ENCODE results near the gene METRNL.

The METRNL gene

DNA sequence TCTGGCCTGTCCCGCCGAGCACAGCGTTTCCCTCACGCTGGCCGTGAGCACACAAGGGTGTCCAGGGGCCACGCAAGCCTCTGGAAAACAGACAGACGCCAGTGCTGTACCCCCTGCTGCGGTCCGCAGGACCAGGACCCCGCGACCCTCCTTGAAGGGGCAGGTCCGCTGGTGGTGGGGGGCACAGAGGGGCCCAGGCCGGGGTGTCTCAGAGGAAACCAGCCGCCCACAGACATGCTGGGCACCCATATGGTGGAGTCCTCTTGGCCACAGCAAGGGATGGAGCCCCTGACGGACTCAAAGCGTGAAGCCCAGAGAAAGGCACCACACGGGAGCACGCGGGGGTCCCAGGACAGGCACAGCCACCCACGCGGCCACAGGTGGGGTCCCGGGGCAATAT, 34.4 kb downstream of the METRNL start:
- Histone ChIP-seq H3K9me3 (ENCODE audit: severe bottlenecking) (no peaks in the 10 kb centered on the region), H3K36me3 (ENCODE audit: low read depth) (no peaks in the 10 kb centered on the region), H3K27ac (ENCODE audit: poor library complexity, severe bottlenecking) (no peak overlapping the region), H3K4me3 (ENCODE audit: severe bottlenecking) (no peak overlapping the region), H3K27me3 (ENCODE audit: insufficient read depth, poor library complexity, severe bottlenecking) (no peaks in the 10 kb centered on the region), H3K4me1 (ENCODE audit: insufficient read depth, poor library complexity, severe bottlenecking) (peaks cover 17% of the 10 kb centered on the region)
- ATAC-seq (ENCODE audit: low read depth) (no peak), DNase-seq (ENCODE audit: low spot score) (no peak)
- TF ChIP-seq, protein P1, sequence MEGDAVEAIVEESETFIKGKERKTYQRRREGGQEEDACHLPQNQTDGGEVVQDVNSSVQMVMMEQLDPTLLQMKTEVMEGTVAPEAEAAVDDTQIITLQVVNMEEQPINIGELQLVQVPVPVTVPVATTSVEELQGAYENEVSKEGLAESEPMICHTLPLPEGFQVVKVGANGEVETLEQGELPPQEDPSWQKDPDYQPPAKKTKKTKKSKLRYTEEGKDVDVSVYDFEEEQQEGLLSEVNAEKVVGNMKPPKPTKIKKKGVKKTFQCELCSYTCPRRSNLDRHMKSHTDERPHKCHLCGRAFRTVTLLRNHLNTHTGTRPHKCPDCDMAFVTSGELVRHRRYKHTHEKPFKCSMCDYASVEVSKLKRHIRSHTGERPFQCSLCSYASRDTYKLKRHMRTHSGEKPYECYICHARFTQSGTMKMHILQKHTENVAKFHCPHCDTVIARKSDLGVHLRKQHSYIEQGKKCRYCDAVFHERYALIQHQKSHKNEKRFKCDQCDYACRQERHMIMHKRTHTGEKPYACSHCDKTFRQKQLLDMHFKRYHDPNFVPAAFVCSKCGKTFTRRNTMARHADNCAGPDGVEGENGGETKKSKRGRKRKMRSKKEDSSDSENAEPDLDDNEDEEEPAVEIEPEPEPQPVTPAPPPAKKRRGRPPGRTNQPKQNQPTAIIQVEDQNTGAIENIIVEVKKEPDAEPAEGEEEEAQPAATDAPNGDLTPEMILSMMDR (IDR thresholded peaks at IDR 0.05; ENCODE audit: poor library complexity, severe bottlenecking) = no peak

DNA sequence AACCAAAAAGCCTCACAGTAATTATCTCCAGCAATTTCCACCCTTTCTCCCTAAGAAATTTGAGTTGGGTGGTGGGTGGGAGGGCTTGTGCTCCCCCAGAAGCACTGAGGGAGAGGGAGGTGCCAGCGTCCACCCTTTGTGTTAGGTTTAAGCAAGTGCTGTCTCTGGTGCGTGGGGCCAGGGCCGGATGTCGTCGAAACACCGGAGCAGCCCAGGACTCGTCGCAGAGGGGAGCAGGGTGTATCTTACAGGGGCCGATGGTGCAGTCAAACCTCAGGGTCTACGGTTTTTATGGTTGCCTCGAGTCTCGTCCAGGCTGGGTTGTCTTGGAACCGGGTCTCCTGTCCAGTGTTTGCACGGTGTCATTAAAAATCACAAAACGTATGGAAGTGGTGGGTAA, 35.3 kb downstream of the METRNL start:
- no peaks in the 10 kb centered on the region for H3K36me3 ChIP-seq (ENCODE audit: low read depth)
- peaks cover 11% of the 10 kb centered on the region for H3K4me1 ChIP-seq (ENCODE audit: insufficient read depth, poor library complexity, severe bottlenecking)
- H3K27me3 ChIP-seq (ENCODE audit: insufficient read depth, poor library complexity, severe bottlenecking) = no peaks in the 10 kb centered on the region
- no peak overlapping the region for H3K4me3 ChIP-seq (ENCODE audit: severe bottlenecking)
- TF ChIP-seq, protein P1 (IDR thresholded peaks at IDR 0.05; ENCODE audit: poor library complexity, severe bottlenecking) = no peak
- H3K27ac ChIP-seq (ENCODE audit: poor library complexity, severe bottlenecking) = no peak overlapping the region
- no peaks in the 10 kb centered on the region for H3K9me3 ChIP-seq (ENCODE audit: severe bottlenecking)
- ATAC-seq (ENCODE audit: low read depth) (no peak), DNase-seq (ENCODE audit: low spot score) (no peak)

DNA sequence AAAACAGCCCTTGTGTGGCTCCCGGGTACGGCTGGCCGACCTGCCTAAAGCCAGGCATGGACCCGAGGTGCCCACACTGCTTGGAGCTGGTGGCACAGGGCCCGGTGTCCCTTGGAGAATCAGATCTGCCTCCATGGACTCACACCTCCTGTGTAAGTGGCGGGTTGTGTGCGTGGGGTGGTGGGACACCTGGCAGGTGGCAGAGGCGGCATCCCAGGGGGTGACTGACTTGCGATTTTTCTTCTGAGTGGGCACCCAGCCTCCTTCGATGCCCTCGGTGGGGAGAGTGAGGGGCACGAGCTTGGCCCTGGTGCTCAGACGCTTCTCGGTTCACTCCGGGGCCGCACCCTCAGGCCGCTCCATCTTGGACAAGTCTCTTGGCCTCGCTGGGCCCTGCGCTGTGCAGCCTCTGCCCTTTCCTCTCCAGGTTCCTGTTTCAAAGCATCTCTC, 35.8 kb downstream of the METRNL start:
- DNase-seq (ENCODE audit: low spot score) (no peak), ATAC-seq (ENCODE audit: low read depth) (no peak)
- Histone ChIP-seq H3K27me3 (ENCODE audit: insufficient read depth, poor library complexity, severe bottlenecking) (no peaks in the 10 kb centered on the region), H3K4me3 (ENCODE audit: severe bottlenecking) (no peak overlapping the region), H3K27ac (ENCODE audit: poor library complexity, severe bottlenecking) (no peak overlapping the region), H3K36me3 (ENCODE audit: low read depth) (no peaks in the 10 kb centered on the region), H3K9me3 (ENCODE audit: severe bottlenecking) (no peaks in the 10 kb centered on the region), H3K4me1 (ENCODE audit: insufficient read depth, poor library complexity, severe bottlenecking) (peaks cover 8% of the 10 kb centered on the region)
- TF ChIP-seq, protein P1 (IDR thresholded peaks at IDR 0.05; ENCODE audit: poor library complexity, severe bottlenecking) = no peak

DNA sequence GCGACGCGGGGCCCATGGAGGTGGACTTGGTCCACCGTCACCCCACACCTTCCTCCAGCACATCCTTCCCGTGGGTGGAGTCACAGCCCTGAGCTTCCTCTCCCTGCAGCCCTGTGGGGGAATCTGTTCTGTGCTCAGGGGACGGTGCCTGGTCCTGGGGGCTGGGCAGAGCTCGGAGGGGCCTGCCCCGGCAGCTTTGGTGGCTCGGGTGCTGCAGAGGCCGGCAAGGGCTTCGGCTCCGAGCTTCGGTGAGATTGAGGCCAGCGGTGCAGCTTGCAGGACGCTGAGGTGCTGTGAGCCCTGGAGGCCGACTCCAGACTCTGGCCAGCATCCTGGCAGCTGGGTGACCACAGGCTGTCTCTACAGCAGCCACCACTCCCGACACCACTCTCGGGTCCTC, 36.4 kb downstream of the METRNL start:
- H3K4me3 ChIP-seq (ENCODE audit: severe bottlenecking) = no peak overlapping the region
- peaks cover 2% of the 10 kb centered on the region for H3K4me1 ChIP-seq (ENCODE audit: insufficient read depth, poor library complexity, severe bottlenecking)
- H3K27me3 ChIP-seq (ENCODE audit: insufficient read depth, poor library complexity, severe bottlenecking) = no peaks in the 10 kb centered on the region
- H3K27ac ChIP-seq (ENCODE audit: poor library complexity, severe bottlenecking) = no peak overlapping the region
- TF ChIP-seq, protein P1 (IDR thresholded peaks at IDR 0.05; ENCODE audit: poor library complexity, severe bottlenecking) = no peak
- no peak for DNase-seq (ENCODE audit: low spot score)
- H3K9me3 ChIP-seq (ENCODE audit: severe bottlenecking) = no peaks in the 10 kb centered on the region
- no peaks in the 10 kb centered on the region for H3K36me3 ChIP-seq (ENCODE audit: low read depth)
- no peak; the same call in 2 of the 3 replicates for ATAC-seq (ENCODE audit: low read depth)

DNA sequence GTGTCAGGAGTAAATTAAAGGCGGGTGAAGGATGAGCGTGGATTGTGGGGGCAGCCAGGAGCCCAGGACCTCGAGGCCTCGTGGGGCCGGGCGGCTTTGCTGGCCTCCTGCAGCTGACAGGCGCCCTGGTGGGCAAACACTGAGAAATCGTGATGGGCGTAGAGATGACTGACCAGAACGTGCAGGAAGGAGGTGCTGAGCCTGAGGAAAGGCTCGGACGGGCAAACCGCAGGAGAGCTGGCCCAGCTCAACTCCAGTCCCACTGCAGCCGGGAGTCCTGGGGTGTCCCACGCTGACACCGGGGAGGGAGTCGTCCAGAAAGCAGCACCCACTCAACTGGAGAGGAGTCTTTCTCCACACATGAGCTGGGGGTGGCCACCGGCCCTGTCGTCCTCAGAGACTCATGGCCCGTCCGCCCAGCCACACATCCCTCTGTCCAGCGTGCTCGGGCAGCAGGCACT, 36.9 kb downstream of the METRNL start:
- Histone ChIP-seq H3K4me1 (ENCODE audit: insufficient read depth, poor library complexity, severe bottlenecking) (no peaks in the 10 kb centered on the region), H3K27me3 (ENCODE audit: insufficient read depth, poor library complexity, severe bottlenecking) (no peaks in the 10 kb centered on the region), H3K4me3 (ENCODE audit: severe bottlenecking) (no peak overlapping the region), H3K9me3 (ENCODE audit: severe bottlenecking) (no peaks in the 10 kb centered on the region), H3K27ac (ENCODE audit: poor library complexity, severe bottlenecking) (no peak overlapping the region), H3K36me3 (ENCODE audit: low read depth) (no peaks in the 10 kb centered on the region)
- no peak for ATAC-seq (ENCODE audit: low read depth)
- no peak for DNase-seq (ENCODE audit: low spot score)
- TF ChIP-seq, protein P1 (IDR thresholded peaks at IDR 0.05; ENCODE audit: poor library complexity, severe bottlenecking) = no peak

Measured in RWPE2 (cell line).